Stimulated activated naive CD4-positive, alpha-beta T cell (primary cell): ENCODE measurements around the gene THBS1.
A peak's percentile ranks its signal among the peaks of the same experiment; 100 is the strongest.

Experiments used
- DNase-seq, 6 experiments: peaks; one replicate each; lab custom pipeline; 2025; lab: John Stamatoyannopoulos, UW

Gene THBS1

DNA sequence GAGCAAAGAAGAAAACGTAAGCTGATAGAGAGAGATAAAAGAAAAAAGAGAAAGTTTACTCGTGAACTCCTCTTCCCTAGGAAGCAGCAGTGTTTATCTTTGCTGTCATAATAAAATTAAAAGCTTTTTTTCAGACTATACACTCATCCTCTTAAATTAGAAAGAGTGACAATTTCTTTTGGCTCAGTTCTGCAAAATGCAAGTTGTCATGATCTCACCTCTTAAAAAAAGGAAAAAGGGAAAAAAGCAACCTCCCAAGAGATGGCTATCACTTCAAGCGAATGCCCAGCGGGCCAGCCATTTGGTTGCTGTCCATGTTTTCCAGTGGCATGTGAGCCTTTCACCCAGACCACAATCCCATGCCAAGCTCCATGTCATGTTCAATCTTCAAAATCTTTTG lies 7.0 kb upstream of the THBS1 start:
- DNase-seq: no peak

DNA sequence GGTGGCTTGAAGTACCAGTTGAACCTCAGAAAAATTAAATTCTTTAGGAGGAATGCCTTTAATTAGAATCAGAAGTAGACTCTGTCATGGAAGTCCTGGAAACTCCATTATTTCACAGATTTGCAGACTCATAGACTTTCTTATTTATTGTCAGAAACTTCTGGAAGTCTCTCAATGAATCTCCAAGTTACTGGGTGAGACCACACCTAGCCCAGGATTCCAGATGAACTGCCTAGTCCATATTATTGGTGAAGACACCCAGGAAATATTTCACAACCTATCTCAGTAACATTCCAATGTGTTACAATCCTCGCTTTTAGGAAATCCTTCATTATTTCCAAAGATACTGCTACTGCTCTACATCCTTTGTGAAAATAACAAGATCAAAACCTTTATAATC lies 6.5 kb upstream of the THBS1 start:
- DNase-seq: no peak

DNA sequence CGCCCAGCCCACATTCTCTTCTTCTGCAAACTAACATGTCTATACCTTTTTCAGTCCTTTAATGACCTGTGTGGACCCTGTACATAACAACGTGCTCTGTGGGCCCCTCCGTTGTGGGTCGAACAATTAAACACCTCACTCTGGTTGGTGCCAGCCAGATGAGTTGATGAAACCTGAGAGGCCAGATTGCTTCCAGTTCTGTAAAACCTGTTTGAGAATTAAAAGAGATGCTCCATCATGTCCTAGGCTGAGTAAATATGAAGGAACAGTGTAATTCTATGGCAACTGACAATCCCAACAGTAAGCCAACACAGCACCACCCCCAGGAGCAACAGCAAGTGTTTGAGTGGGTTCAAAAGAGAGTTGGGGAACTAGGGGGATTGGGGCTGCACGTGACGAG lies 5.7 kb upstream of the THBS1 start:
- no peak for DNase-seq

DNA sequence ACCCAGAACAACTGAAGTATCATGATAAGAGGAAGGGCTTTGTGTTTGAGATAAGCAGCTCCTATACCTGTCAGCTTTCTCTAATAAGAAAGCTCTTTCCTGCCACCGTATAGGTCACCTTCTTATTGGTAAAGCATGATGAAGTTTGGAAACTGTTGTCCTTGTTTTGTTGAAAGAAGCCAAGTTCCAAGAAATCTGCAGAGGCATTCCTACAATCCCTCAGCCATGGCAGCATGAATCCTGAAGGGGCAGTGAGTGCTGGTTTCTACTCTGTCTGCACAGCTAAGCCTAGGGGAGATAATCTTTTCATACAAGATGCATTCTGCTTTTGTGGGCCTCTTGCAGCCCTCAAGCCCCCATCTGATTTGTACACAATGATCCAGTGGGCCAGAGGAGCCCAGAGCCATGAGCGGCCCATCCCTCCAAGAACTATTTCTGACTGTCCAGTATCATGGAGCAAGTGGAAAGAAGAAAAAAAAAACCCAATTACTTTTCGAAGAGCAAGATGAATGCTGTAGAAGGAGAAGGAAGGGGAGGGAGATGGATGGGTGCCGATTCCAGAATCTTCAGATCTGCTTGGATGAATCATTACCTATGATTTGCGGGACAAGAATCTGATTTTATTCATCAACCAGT lies 1.9 kb upstream of the THBS1 start:
- no peak for DNase-seq

DNA sequence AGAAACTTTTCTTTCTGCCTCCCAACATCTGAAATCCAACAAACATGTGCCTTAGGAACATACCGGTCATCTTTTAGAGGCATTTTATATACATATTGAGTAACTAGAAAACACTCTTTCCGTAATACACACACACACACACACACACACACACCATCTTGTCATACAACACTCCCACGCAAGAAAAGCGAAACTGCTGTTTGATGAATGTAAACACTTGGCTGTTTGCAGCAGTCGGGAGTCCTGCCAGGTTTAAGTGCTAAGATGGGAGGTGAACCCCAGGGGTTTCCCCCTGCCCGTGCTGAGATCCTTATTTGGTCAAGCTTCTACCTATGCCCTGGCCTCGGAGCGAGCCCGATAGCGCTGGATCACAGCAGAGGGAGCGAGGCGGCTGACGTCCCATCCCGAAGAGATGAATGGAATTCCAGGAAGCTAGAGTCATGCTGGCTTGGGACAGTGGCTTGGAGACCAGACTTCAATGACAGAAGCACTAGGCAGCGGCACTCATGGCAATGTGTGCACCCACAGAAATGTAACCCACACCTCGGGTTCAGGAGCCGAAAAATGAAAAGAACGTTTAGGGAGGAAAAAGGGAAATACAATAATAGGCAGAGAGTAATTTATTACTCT lies 1.3 kb upstream of the THBS1 start:
- no peak for DNase-seq

DNA sequence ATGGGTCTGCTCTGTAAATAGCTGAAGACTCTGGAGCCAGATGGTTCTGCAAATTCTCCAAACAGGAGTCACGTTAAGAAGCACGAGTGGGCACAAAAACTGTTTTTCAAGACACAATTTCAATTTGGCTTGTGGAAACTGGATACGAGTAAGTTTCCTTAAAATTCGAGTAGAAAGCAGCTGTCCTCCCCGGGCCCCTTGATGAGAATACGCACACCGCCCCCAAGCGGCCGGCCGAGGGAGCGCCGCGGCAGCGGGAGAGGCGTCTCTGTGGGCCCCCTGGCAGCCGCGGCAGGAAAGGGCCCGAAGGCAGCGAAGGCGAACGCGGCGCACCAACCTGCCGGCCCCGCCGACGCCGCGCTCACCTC lies 778 bp upstream of the THBS1 start:
- peak; percentile 6 to 67 (median 41) for DNase-seq

DNA sequence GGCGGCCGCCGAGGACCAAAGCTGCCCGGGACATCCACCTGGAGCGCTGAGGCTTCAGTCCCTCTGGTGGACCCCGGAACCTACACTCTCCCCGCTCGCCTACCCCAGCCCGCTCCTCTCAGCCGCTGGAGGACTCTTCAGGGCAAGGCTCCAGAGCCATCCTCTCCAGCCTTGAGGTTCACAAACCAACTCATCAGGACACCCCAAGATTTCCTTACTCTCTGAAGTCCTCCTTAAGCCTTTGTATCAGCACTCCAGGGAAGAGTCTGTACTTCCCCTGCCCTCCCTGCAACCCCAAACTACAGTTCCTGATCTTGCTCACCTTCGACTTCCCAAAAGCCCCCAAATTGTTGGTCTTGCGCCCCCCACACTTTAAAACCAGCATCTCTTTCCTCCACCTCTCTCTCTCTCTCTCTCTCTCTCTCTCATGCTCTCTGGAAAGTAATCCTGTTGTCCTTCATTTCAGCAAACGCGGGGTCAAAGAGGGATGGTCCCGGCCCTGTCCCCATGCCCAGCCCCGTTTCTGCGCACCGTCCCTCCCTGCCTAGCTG lies 438 bp downstream of the THBS1 start:
- no peak for DNase-seq

DNA sequence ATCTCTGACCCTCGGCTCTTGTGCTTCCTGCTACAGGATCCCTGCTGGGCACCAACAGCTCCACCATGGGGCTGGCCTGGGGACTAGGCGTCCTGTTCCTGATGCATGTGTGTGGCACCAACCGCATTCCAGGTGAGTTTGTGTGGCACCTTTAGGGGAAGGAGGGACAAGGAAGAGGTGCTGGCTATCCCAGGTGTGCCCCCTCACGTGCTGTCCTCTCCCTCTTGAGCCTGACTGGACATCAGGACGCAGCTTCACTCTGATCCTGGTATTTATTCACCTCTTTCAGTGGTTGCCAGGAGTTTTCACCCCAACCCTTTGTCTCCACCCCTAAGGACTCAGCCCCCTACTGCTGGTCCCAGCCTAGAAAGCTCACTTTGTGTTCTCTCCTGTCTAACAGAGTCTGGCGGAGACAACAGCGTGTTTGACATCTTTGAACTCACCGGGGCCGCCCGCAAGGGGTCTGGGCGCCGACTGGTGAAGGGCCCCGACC lies 960 bp downstream of the THBS1 start:
- no peak for DNase-seq

DNA sequence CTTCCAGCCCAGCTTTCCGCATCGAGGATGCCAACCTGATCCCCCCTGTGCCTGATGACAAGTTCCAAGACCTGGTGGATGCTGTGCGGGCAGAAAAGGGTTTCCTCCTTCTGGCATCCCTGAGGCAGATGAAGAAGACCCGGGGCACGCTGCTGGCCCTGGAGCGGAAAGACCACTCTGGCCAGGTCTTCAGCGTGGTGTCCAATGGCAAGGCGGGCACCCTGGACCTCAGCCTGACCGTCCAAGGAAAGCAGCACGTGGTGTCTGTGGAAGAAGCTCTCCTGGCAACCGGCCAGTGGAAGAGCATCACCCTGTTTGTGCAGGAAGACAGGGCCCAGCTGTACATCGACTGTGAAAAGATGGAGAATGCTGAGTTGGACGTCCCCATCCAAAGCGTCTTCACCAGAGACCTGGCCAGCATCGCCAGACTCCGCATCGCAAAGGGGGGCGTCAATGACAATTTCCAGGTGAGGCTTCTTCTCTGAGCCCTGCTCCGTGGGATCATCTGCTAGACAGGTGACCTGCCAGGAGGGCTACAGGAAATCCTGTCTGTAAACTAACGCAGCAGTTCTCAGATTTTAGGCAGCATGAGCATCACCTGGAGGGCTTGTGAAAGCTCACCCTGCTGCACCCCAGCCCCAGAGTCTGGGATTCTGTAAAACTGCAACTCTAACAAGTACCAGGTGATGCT lies 1.6 kb downstream of the THBS1 start:
- DNase-seq: no peak

DNA sequence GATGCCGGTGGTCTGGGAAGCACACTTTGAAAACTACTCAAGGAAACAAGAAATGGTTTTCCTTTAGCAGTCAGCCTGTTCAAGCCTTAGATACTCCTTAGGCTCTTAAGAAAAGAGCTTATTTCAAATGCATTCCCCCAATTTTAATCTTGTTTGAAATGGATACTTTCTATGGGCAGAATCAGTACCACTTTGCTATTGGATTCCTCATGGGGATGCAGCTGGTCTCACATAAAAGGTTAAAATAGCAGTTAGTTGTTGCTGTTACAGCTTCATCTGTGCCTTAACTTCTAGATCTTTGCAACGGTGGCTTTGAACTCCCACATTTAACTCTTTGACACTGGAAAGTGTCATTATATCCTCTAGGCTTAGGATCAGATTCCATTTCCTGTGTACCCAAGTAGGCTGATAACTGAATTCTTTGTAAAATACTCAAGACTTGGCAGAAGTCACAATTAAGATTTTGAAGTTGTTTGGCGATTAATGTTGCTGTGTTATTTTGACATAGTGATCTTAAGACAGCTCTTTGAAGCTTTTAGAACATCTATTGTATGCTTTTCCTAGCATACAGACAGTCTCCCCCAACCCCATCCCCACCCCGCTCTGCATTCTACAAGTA lies 2.2 kb downstream of the THBS1 start:
- no peak for DNase-seq

DNA sequence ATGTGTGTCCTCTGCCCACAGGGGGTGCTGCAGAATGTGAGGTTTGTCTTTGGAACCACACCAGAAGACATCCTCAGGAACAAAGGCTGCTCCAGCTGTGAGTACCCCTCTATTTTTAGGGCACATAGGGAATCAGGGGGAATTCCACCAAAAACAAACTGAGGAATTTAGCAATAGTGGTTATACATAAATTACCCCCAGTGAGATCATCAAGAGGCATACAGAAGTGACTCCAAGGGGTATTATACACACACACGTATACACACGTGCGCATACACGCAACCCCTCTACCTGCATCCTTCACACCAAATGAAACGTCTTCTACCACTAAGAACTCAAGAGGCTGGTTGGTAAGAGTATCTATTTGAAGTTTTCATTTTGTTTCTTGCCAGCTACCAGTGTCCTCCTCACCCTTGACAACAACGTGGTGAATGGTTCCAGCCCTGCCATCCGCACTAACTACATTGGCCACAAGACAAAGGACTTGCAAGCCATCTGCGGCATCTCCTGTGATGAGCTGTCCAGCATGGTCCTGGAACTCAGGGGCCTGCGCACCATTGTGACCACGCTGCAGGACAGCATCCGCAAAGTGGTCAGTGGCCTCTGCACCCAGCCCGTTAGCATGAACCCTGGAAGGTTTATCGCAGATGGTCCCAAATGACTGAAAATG lies 2.9 kb downstream of the THBS1 start:
- no peak for DNase-seq

DNA sequence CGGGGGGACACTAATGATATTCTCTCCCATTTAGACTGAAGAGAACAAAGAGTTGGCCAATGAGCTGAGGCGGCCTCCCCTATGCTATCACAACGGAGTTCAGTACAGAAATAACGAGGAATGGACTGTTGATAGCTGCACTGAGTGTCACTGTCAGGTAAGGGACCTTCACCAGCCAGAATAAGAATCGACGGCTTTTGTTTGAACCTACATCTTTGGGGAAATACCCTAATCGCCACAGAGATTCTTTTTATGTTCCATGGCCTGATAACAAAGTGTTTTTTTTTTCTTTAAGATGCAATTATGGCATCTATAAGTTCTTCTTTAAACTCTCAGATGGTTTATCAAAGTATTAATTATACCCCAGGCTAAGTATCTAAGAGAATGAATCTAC lies 3.4 kb downstream of the THBS1 start:
- no peak for DNase-seq

DNA sequence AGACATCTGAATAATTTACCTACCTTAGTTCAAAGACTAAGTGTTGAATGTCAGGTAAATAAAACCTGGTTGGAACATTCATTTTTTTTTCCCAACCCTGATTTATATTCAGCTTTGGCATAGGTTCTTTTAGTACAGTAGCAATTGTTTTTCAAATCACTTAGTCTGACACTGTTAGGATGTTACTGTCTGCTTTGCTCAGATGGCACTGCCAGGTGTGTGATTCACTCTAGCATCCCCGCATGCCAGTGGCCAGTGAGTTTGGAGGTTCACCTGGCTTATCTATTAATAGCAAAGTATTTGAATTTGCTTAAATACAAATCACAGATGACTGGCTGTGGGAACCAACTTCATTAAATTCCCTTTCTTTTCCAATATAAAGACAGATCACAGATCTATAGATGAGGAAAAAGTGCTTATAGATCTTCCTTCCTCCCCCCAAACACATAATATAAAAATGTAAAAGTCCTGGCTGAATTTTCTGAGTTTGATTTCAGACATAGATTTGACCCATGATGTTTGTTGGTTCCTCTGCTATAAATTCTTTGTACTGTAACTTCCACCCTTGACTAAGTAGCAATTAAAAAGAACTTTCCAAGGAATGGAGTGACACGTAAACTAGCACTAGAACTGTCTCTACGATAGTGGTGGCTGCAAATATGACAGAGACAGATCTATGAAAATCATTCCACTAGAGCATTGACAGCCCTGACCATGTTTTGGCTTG lies 3.9 kb downstream of the THBS1 start:
- no peak for DNase-seq

DNA sequence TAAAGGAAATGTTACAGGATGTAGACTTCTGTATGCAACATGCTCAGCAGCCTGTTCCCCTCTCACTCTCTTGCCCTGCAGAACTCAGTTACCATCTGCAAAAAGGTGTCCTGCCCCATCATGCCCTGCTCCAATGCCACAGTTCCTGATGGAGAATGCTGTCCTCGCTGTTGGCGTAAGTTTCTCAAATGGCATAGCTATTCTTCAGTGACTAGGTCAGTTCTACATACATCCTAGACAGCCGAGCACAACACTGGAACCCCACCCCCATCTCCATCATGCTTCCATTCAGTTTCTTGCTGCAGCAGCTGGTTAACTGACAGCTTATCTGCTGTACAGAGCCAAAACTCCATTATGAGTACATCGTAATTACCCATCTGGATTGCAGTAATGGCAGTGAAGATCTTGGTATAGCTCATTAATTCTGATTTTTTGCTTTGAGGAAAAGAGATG lies 4.5 kb downstream of the THBS1 start:
- DNase-seq: no peak

DNA sequence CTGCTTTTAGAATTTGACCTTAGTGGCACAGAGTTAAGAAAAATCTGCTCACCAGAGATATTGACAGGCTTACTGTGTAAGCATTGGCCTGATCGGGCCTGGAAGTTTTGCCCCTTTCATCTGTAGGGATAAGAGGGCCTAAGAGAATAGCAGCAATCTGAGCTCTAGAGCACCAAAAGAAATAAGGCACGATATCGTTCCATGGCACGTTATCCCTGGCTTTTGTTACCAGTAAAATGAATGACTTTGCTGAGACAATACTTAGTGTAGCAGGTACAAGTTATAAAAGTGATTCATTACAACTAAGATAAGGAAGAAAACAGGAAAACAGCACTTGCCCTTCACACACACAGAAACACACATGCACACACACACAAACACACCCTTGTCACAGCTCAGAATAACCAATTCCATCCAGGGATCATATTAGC lies 5.0 kb downstream of the THBS1 start:
- no peak for DNase-seq

DNA sequence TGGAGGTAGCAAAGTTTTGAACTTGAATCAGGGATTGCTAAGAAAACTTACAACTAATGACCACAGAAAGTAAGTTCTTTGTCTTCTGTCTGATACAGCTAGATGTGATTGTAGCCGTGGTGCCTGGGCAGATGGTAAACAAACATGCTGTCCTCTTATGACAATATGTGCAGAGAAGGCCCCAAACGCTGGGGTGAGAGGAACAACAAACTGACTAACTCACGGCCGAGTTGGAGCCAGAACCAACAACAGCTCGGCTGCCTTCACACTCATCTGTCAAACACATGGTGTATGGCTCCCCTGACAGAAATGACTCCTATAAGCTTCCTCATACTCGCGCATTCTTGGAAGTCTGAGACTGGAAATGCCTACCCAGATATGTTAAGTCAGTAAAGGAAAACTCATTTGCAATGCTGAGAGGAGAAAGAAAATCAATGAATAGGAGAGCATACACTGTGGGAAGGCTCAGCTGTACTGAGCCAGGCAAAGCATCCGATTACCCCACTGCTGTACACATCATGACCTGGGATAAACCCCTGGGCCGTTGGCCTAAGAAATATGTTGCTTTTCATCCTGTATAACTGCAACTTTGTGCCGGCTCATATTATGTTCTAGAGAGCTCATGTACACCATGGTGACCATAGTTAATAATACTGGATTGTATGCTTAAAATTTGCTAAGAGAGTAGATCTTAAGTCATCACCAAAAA lies 5.7 kb downstream of the THBS1 start:
- no peak for DNase-seq

DNA sequence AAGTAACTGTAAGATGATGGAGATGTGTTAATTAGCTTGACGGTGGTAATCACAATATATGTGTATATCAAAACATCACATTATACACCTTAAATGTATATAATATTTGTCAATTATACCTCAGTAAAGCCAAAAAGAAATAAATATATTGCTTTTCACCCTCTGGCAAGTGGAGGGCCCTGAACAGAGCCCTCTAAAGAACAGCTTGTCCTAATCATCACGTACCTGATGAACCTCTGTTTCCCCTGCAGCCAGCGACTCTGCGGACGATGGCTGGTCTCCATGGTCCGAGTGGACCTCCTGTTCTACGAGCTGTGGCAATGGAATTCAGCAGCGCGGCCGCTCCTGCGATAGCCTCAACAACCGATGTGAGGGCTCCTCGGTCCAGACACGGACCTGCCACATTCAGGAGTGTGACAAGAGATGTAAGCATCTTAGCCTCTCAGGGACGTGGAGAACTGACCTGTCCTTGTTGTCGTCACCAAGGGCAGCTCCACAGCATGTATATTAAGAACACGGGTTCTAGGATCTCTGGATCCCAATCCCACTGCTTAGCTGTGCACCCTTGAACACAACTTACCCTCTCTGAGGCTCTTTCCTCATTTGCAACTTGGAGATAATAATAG lies 6.3 kb downstream of the THBS1 start:
- DNase-seq: no peak

DNA sequence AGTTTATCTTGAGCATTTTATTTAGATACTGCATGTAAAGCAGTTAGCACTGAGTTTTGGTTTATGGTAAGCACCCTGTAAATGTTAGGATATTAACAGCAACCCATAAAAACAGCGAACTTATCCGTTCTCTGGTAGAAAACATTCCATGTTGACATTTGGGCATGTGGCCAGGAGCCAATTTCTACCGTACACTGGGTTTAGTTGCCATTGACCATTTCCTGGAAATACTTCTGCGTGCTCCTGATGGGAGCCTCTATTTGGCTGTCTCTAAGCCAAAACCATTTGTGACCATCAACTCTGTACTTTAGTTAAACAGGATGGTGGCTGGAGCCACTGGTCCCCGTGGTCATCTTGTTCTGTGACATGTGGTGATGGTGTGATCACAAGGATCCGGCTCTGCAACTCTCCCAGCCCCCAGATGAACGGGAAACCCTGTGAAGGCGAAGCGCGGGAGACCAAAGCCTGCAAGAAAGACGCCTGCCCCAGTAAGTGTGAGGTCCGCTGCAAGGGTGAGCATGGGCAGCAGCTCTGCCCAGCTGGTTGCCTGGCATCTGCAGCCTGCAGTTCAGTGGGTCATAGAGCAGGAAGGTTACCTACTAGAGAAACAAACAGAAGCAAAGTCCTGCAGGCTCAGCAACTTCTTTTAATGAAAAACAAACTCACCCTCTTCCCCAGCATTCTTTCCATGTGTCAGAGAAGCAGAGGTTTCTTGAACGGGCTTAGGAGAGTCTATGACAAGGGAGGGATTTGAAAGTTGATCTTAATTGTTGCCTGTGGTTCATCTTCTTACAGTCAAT lies 7.1 kb downstream of the THBS1 start:
- no peak for DNase-seq

DNA sequence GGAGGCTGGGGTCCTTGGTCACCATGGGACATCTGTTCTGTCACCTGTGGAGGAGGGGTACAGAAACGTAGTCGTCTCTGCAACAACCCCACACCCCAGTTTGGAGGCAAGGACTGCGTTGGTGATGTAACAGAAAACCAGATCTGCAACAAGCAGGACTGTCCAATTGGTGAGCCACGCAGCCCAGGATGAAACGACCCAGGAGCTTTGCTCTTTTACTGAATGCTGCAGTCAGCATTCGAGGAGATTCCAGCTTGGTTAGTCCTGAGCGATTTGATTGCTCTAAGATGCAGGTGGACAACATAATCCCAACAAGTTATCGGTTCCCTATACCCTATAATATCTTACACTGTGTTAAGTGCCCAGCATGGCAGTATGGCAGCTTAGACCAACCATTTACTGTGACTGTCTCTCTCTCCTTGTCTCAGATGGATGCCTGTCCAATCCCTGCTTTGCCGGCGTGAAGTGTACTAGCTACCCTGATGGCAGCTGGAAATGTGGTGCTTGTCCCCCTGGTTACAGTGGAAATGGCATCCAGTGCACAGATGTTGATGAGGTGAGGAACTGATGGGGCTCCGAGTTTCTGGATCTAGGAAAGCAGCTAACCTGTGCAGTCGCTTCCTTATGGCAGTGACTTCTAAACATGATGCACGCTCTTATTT lies 7.8 kb downstream of the THBS1 start:
- DNase-seq: no peak
